H1 (cell line): ENCODE measurements around the gene HPGDS. TPM values are rescaled to one million over a fixed set of nuclear protein-coding genes. Genes with fewer than 3 reads are reported as not detected.

Source experiments
- CTCF ChIA-PET: fragments of 300-600 bp; sonication (Branson Sonifier 250); formaldehyde crosslinking; loops from one replicate; lab custom pipeline; 2021; ENCODE audit not compliant: partially characterized antibody; lab: Charles Lee
- POLR2A ChIA-PET: fragments of 300-600 bp; sonication (Branson Sonifier 250); formaldehyde crosslinking; loops from one replicate; lab custom pipeline; 2021; ENCODE audit warnings: inconsistent platforms; ENCODE audit not compliant: partially characterized antibody; lab: Charles Lee
- DNase-seq, 2 experiments: peaks; one replicate each; pipeline versions ENCODE4 v3.0.0 to v3.0.0-alpha.2; 2010 to 2022; ENCODE audit warnings: low spot score in 2 of 2, low read depth in 1 of 2, mixed read lengths in 1 of 2
- FAIRE-seq: peaks from 2 replicates; lab custom pipeline; 2011; peaks lifted over from hg19 to GRCh38; lab: Jason Lieb, UNC
- H2AFZ ChIP-seq: 2 replicates; pipeline ENCODE4 v1.8.1; 2012; ENCODE audit warnings: low read length, inconsistent platforms
- H2AK5ac ChIP-seq: 2 replicates; pipeline ENCODE4 v1.6.1; 2013; ENCODE audit warnings: low read depth, low read length
- H2BK120ac ChIP-seq: replicated peaks from 2 replicates; pipeline ENCODE3; 2013; ENCODE audit warnings: low read depth, low read length, inconsistent platforms
- H2BK12ac ChIP-seq: 2 replicates; pipeline ENCODE4 v1.6.1; 2013; ENCODE audit warnings: low read depth, low read length
- H2BK15ac ChIP-seq: 2 replicates; pipeline ENCODE4 v1.6.1; 2013; ENCODE audit warnings: low read length
- H2BK20ac ChIP-seq: 2 replicates; pipeline ENCODE4 v1.6.1; 2013; ENCODE audit warnings: low read length
- H2BK5ac ChIP-seq: 2 replicates; pipeline ENCODE4 v1.6.1; 2013; ENCODE audit warnings: low read depth, low read length
- H3K14ac ChIP-seq: 2 replicates; pipeline ENCODE4 v1.6.1; 2013; ENCODE audit warnings: inconsistent platforms; ENCODE audit not compliant: insufficient read length
- H3K18ac ChIP-seq: 2 replicates; pipeline ENCODE4 v1.6.1; 2013; ENCODE audit warnings: low read length; ENCODE audit errors: extremely low read depth
- H3K23ac ChIP-seq: 2 replicates; pipeline ENCODE4 v1.6.1; 2013; ENCODE audit warnings: inconsistent platforms; ENCODE audit not compliant: insufficient read length
- H3K23me2 ChIP-seq: 2 replicates; pipeline ENCODE4 v1.6.1; 2013; ENCODE audit warnings: low read depth, low read length
- H3K27ac ChIP-seq: 2 replicates; pipeline ENCODE4 v1.6.1; 2011; ENCODE audit warnings: low read depth, low read length, inconsistent platforms
- H3K27me3 ChIP-seq, 4 experiments: replicated peaks in 1 of 4; 1 replicate in 1 of 4; 2 replicates in 3 of 4; pipeline versions ENCODE4 v1.6.1 to v1.8.1; 2011 to 2013; ENCODE audit warnings: low read length in 3 of 4, mild to moderate bottlenecking in 3 of 4, inconsistent platforms in 2 of 4, mixed read lengths in 2 of 4, moderate library complexity in 1 of 4; ENCODE audit not compliant: control insufficient read depth in 3 of 4, insufficient read depth in 3 of 4; ENCODE audit errors: extremely low read depth in 1 of 4
- H3K36me3 ChIP-seq, 4 experiments: 2 replicates each; pipeline versions ENCODE4 v1.6.1 to v1.8.1; 2011 to 2013; ENCODE audit warnings: mild to moderate bottlenecking in 4 of 4, low read length in 3 of 4, moderate library complexity in 2 of 4, control low read depth in 1 of 4, inconsistent platforms in 1 of 4; ENCODE audit not compliant: insufficient read depth in 4 of 4, control insufficient read depth in 2 of 4
- H3K4ac ChIP-seq: replicated peaks from 2 replicates; pipeline ENCODE3; 2013; ENCODE audit warnings: low read length, low read depth, mixed read lengths, inconsistent platforms; ENCODE audit not compliant: insufficient read length
- H3K4me1 ChIP-seq, 4 experiments: replicated peaks in 1 of 4; 1 replicate in 1 of 4; 2 replicates in 3 of 4; pipeline versions ENCODE4 v1.6.1 to v1.8.1; 2011 to 2013; ENCODE audit warnings: low read length in 3 of 4, inconsistent platforms in 2 of 4, mixed read lengths in 1 of 4; ENCODE audit not compliant: insufficient read depth in 4 of 4, control insufficient read depth in 3 of 4
- H3K4me2 ChIP-seq, 2 experiments: 2 replicates each; pipeline versions ENCODE4 v1.6.1 to v1.8.1; 2011 to 2013; ENCODE audit warnings: low read depth in 2 of 2, low read length in 2 of 2, control low read depth in 1 of 2, inconsistent platforms in 1 of 2, mild to moderate bottlenecking in 1 of 2; ENCODE audit not compliant: insufficient read depth in 1 of 2
- H3K4me3 ChIP-seq, 4 experiments: fragments of 200-600, 300-600 bp in 1 of 4; sonication (generic), shearing (Covaris generic), sonication (Bioruptor Twin) in 1 of 4; 2 replicates each; pipeline versions ENCODE4 v1.5.1 to v1.8.1; 2011 to 2016; ENCODE audit warnings: low read length in 4 of 4, low read depth in 3 of 4, control low read depth in 2 of 4, inconsistent platforms in 2 of 4, mild to moderate bottlenecking in 2 of 4, mixed read lengths in 1 of 4, moderate library complexity in 1 of 4; ENCODE audit not compliant: insufficient read depth in 2 of 4; ENCODE audit errors: extremely low read depth in 1 of 4
- H3K56ac ChIP-seq: replicated peaks from 2 replicates; pipeline ENCODE3; 2013; ENCODE audit warnings: low read depth, mild to moderate bottlenecking, mixed read lengths, low read length, inconsistent platforms; ENCODE audit not compliant: insufficient read length
- H3K79me1 ChIP-seq: 2 replicates; pipeline ENCODE4 v1.6.1; 2013; ENCODE audit warnings: low read depth, low read length, control low read depth
- H3K79me2 ChIP-seq, 2 experiments: 2 replicates each; pipeline versions ENCODE4 v1.6.1 to v1.8.1; 2012 to 2013; ENCODE audit warnings: low read length in 2 of 2, mild to moderate bottlenecking in 2 of 2, inconsistent platforms in 1 of 2; ENCODE audit not compliant: insufficient read depth in 2 of 2, control insufficient read depth in 1 of 2
- H3K9ac ChIP-seq, 4 experiments: replicated peaks in 1 of 4; 1 replicate in 1 of 4; 2 replicates in 3 of 4; pipeline versions ENCODE4 v1.6.1 to v1.8.1; 2011 to 2013; ENCODE audit warnings: low read depth in 3 of 4, low read length in 3 of 4, control low read depth in 2 of 4, mild to moderate bottlenecking in 2 of 4, moderate library complexity in 2 of 4, inconsistent platforms in 1 of 4; ENCODE audit errors: extremely low read depth in 1 of 4
- H3K9me3 ChIP-seq, 2 experiments: 2 replicates each; pipeline versions ENCODE4 v1.6.1 to v1.8.1; 2012 to 2013; ENCODE audit warnings: mild to moderate bottlenecking in 2 of 2, moderate library complexity in 2 of 2, control low read depth in 1 of 2, inconsistent platforms in 1 of 2, low read depth in 1 of 2, low read length in 1 of 2, mixed read lengths in 1 of 2; ENCODE audit not compliant: insufficient read depth in 2 of 2
- H4K20me1 ChIP-seq, 2 experiments: replicated peaks in 1 of 2; 2 replicates each; pipeline versions ENCODE3 to v1.8.1; 2011 to 2013; ENCODE audit warnings: inconsistent platforms in 2 of 2, low read length in 2 of 2, mild to moderate bottlenecking in 1 of 2; ENCODE audit not compliant: insufficient read depth in 2 of 2, control insufficient read depth in 1 of 2
- H4K5ac ChIP-seq: 2 replicates; pipeline ENCODE4 v1.6.1; 2013; ENCODE audit warnings: low read length, low read depth, mixed read lengths, inconsistent platforms; ENCODE audit not compliant: insufficient read length
- H4K8ac ChIP-seq: 2 replicates; pipeline ENCODE4 v1.8.0; 2013; ENCODE audit warnings: mild to moderate bottlenecking, moderate library complexity, low read length, inconsistent platforms; ENCODE audit not compliant: insufficient read depth; ENCODE audit errors: extremely low read depth
- H4K91ac ChIP-seq: replicated peaks from 2 replicates; pipeline ENCODE3; 2013; ENCODE audit warnings: low read length, mixed read lengths, inconsistent platforms; ENCODE audit not compliant: insufficient read length
- BACH1 ChIP-seq: IDR thresholded peaks from 2 replicates; pipeline ENCODE4 v1.6.1; 2012; ENCODE audit warnings: low read length, improper control_type of control experiment
- BRCA1 ChIP-seq: IDR thresholded peaks from 2 replicates; pipeline ENCODE4 v1.6.1; 2012; ENCODE audit warnings: low read depth, low read length, improper control_type of control experiment
- CHD1 ChIP-seq: IDR thresholded peaks from 2 replicates; pipeline ENCODE4 v1.6.1; 2012; ENCODE audit warnings: low read depth, low read length, improper control_type of control experiment
- CHD2 ChIP-seq: IDR thresholded peaks from 2 replicates; pipeline ENCODE4 v1.6.1; 2012; ENCODE audit warnings: low read length, improper control_type of control experiment
- GTF2F1 ChIP-seq: IDR thresholded peaks from 2 replicates; pipeline ENCODE4 v1.6.1; 2012; ENCODE audit warnings: low read depth, low read length, improper control_type of control experiment, borderline replicate concordance
- HDAC2 ChIP-seq, 2 experiments: fragments of 300-600 bp in 1 of 2; sonication (generic) in 1 of 2; IDR thresholded peaks; 2 replicates each; pipeline ENCODE4 v1.6.1; 2011 to 2012; ENCODE audit warnings: low read depth in 2 of 2, low read length in 2 of 2, mild to moderate bottlenecking in 2 of 2, moderate library complexity in 2 of 2, borderline replicate concordance in 1 of 2, inconsistent platforms in 1 of 2
- KDM4A ChIP-seq: IDR thresholded peaks from one replicate; pipeline ENCODE4 v1.7.1; 2012; ENCODE audit warnings: low read depth, mild to moderate bottlenecking, moderate library complexity, low read length, inconsistent platforms; ENCODE audit not compliant: severe bottlenecking
- POU5F1 ChIP-seq: IDR thresholded peaks from 2 replicates; pipeline ENCODE4 v1.6.1; 2011; ENCODE audit warnings: low read depth, mild to moderate bottlenecking, low read length, moderate library complexity
- RAD21 ChIP-seq, 2 experiments: IDR thresholded peaks in 1 of 2; conservative IDR thresholded peaks in 1 of 2; 2 replicates each; pipeline ENCODE4 v1.6.1; 2011; ENCODE audit warnings: low read depth in 2 of 2, low read length in 2 of 2, improper control_type of control experiment in 1 of 2, inconsistent platforms in 1 of 2, mild to moderate bottlenecking in 1 of 2, moderate library complexity in 1 of 2
- RNF2 ChIP-seq: fragments of 200-900, 300-1000 bp; sonication (generic); IDR thresholded peaks from 2 replicates; pipeline ENCODE4 v1.7.1; 2016; ENCODE audit warnings: borderline replicate concordance, low read depth, mild to moderate bottlenecking, antibody characterized with exemption, low read length; ENCODE audit not compliant: poor library complexity, severe bottlenecking; ENCODE audit errors: missing control alignments
- SIRT6 ChIP-seq: IDR thresholded peaks from one replicate; pipeline ENCODE4 v1.7.1; 2012; ENCODE audit warnings: low read length, inconsistent platforms
- WGBS, 2 experiments: shearing (Covaris generic) in 1 of 2; methylation state at CpG; one replicate each; pipeline versions ENCODE4 v1.1.6 to v1.1.7; 2013 to 2015; ENCODE audit warnings: low lambda C conversion rate in 2 of 2, mixed read lengths in 2 of 2, inconsistent platforms in 1 of 2, low coverage in 1 of 2, missing lambda C conversion rate in 1 of 2; ENCODE audit not compliant: insufficient replicate concordance in 2 of 2, insufficient coverage in 1 of 2, insufficient read length in 1 of 2; ENCODE audit errors: extremely low coverage in 1 of 2, missing lambda C conversion rate in 1 of 2; 5-methylcytosine and 5-hydroxymethylcytosine counted together
- polyA plus RNA-seq, 7 experiments: library from polyadenylated mRNA; depleted of rRNA in 3 of 7; stranded (reverse) in 5 of 7; unstranded in 2 of 7; fragments of >200 nt in 5 of 7; fragments of 200-250 nt in 2 of 7; gene quantifications; 1 replicate in 5 of 7; 2 replicates in 1 of 7; 4 replicates in 1 of 7; pipeline versions ENCODE4 v1.2.1 to v1.2.3, GENCODE V29; 2011 to 2013; ENCODE audit warnings: missing spikeins in 2 of 7, mixed read lengths in 2 of 7
- total RNA-seq: library from RNA; stranded (reverse); fragmentation: NEBNext Ultra II Directional; extraction: Animal tissue kit (Norgen Biotek cat#: 25700); gene quantifications from 2 replicates; pipeline ENCODE4 v1.2.1, GENCODE V29; 2021
- TF ChIP-seq, protein P1 (sequence below): IDR thresholded peaks from 2 replicates; pipeline ENCODE4 v1.6.1; 2012; ENCODE audit warnings: inconsistent platforms

Gene HPGDS
- total and polyA plus RNA-seq, 2 of the 8 experiments (the other 6 are each of a cell fraction or from before 2014, with no cell fraction given), result not detected

DNA sequence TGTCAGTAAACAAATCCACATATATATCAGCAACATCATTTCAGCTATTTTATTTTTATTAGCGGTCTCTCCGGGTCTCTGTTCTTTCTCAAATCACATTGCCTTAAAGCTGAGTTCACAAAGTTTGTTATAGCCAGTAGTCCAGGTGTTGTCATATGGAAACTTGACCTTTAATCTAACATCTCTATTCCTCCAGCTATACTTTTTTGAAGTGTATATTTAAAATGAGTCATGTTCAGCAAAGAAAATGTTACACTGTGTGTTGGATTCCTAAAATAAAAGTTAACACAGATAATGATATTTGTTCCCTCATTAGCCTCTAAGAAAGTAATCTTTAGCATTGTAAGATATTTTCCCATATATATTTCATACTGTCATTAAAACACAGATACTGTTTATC lies 71.4 kb downstream of the HPGDS start:
- ChIA-PET CTCF (interaction anchor here (0.7 kb wide), 1 partner anchor 15 kb away, joined by 3 read pairs; no protein-coding TSS in a partner anchor), POLR2A (no interaction called here)
- H3K4me1 ChIP-seq, result no peaks in the 10 kb centered on the region
- H3K18ac ChIP-seq, result no peak overlapping the region
- H2AFZ ChIP-seq, result no peak overlapping the region
- no peak overlapping the region for H3K4me3 ChIP-seq
- H3K23me2 ChIP-seq, result no peaks in the 10 kb centered on the region
- no peak overlapping the region for H4K91ac ChIP-seq
- no peak overlapping the region for H3K4ac ChIP-seq
- TF ChIP-seq BRCA1, result no peak
- no peak for TF ChIP-seq KDM4A
- no peak for TF ChIP-seq CHD1
- no peak for TF ChIP-seq POU5F1
- TF ChIP-seq, protein P1, sequence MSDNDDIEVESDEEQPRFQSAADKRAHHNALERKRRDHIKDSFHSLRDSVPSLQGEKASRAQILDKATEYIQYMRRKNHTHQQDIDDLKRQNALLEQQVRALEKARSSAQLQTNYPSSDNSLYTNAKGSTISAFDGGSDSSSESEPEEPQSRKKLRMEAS, result no peak
- TF ChIP-seq GTF2F1, result no peak
- TF ChIP-seq CHD2, result no peak
- no peak for TF ChIP-seq RAD21 (IDR thresholded peaks at IDR 0.05 in 1 of 2, conservative IDR thresholded peaks at IDR 0.05 in 1 of 2; ENCODE audit: low read depth in 2 of 2, low read length in 2 of 2)
- no peak for TF ChIP-seq RNF2
- no peak for TF ChIP-seq HDAC2 (IDR thresholded peaks at IDR 0.05; ENCODE audit: borderline replicate concordance in 1 of 2, low read depth in 2 of 2, low read length in 2 of 2)
- TF ChIP-seq SIRT6, result no peak
- no peak for TF ChIP-seq BACH1
- no peak for DNase-seq
- no peak overlapping the region for H2BK120ac ChIP-seq
- no peaks in the 10 kb centered on the region for H3K27me3 ChIP-seq
- no peak overlapping the region for H2BK12ac ChIP-seq
- no peak for FAIRE-seq
- H2AK5ac ChIP-seq, result no peak overlapping the region
- no peak overlapping the region for H4K5ac ChIP-seq
- no peak overlapping the region for H3K23ac ChIP-seq
- no peaks in the 10 kb centered on the region for H4K20me1 ChIP-seq
- no peak overlapping the region for H2BK20ac ChIP-seq
- H3K14ac ChIP-seq, result no peak overlapping the region
- H3K56ac ChIP-seq, result no peak overlapping the region
- H4K8ac ChIP-seq, result no peak overlapping the region
- no peak overlapping the region for H2BK15ac ChIP-seq
- no peaks in the 10 kb centered on the region for H3K79me2 ChIP-seq
- no peaks in the 10 kb centered on the region for H3K9me3 ChIP-seq
- H3K9ac ChIP-seq, result no peak overlapping the region
- H3K27ac ChIP-seq, result no peak overlapping the region
- peaks cover 0 to 61% (median 17%) of the 10 kb centered on the region in 4 experiments; a peak in 5 of 8 replicates for H3K36me3 ChIP-seq
- no peak overlapping the region for H2BK5ac ChIP-seq
- H3K79me1 ChIP-seq, result no peaks in the 10 kb centered on the region; the same call in 1 of the 2 replicates
- H3K4me2 ChIP-seq, result no peak overlapping the region
- 50% methylated on average over 2 of the region's 2 CpGs; no CpG with 5 or more reads in 1 of the 2 experiments for WGBS, 2 experiments
